C4-2B (cell line): ENCODE results near the gene CEP89.

Source experiments
- ZFX ChIP-seq: fragments of 450-650 bp; IDR thresholded peaks from 2 replicates; pipeline ENCODE4 v1.6.1; 2017
- TF ChIP-seq, protein P1 (sequence below): fragments of 450-650 bp; conservative IDR thresholded peaks from 2 replicates; pipeline ENCODE4 v1.5.1; 2017; ENCODE audit warnings: mild to moderate bottlenecking

DNA sequence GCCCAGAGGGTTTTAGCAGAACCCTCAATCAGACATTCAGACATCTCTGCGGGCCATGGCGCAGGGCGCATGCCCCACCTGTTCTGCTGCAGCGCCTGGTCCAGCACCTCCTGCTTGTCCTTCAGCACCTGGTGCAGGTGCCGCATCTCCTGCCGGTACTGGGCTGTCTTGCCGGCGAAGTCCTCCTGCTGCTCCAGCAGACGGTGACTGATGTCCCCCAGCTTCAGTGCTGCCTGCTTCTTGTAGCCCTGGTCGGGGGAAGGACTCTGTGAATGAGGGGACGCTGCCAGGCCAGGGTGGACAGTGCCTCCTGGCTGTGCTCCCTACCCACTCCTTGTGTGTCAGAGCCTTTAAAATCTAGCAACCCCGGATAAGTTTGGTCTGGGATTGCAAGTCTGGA is 90.0 kb downstream of the CEP89 start:
- TF ChIP-seq, protein P1, sequence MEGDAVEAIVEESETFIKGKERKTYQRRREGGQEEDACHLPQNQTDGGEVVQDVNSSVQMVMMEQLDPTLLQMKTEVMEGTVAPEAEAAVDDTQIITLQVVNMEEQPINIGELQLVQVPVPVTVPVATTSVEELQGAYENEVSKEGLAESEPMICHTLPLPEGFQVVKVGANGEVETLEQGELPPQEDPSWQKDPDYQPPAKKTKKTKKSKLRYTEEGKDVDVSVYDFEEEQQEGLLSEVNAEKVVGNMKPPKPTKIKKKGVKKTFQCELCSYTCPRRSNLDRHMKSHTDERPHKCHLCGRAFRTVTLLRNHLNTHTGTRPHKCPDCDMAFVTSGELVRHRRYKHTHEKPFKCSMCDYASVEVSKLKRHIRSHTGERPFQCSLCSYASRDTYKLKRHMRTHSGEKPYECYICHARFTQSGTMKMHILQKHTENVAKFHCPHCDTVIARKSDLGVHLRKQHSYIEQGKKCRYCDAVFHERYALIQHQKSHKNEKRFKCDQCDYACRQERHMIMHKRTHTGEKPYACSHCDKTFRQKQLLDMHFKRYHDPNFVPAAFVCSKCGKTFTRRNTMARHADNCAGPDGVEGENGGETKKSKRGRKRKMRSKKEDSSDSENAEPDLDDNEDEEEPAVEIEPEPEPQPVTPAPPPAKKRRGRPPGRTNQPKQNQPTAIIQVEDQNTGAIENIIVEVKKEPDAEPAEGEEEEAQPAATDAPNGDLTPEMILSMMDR: no peak
- no peak for TF ChIP-seq ZFX
